ENCODE measurements around the gene TCEAL5.
"Not testable (repeated sequence)": the region's sequence is repeated elsewhere in the genome, so short reads cannot be mapped to it uniquely, and the experiment has no call there.

Gene TCEAL5

DNA sequence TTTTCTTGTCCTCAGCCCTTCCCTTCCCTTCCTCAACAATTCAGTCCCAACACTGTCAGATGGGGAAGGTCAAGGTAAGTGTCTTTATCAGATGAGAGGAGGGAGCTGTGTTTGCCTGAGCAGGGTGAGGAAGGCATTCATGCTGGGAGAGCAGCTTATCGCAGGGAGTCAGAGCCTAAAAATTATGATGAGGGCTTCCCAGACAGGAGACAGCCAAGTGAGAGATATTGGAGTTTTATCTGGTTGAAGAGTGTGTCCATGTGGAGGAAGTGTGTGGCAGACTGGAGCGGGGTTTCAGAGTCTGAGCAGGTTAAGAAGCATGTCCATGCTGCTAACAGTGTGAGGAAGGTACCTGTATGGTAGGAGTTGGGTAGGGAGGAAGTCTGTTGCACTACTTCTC is 43.3 kb downstream of the TCEAL5 start:
- no peak for DNase-seq

DNA sequence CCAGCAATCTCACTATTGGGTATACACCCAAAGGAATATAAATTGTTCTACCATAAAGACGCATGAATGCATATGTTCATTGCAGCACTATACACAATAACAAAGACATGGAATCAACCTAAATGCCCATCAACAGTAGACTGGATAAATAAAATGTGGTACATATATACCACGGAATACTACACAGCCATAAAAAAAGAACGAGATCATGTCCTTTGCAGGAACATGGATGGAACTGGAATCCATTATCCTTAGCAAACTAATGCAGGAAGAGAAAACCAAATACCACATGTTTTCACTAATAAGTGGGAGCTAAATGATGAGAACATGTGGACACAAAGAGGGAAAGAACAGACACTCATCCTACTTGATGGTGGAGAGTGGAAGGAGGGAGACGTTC is 50.6 kb downstream of the TCEAL5 start:
- DNase-seq = not testable (repeated sequence)

Data from amniotic stem cell (primary cell).